HepG2 (cell line): ENCODE measurements around the gene CYP27B1. TPM values are rescaled to one million over a fixed set of nuclear protein-coding genes. Genes with fewer than 3 reads are reported as not detected.

Experiments used
- ATAC-seq: fragments of 200-7000 bp; cut with Tn5 transposase; 3 replicates; pipeline ENCODE4 v1.9.1; 2020; ENCODE audit warnings: mild to moderate bottlenecking, moderate library complexity
- BruUV-seq: library from RNA; stranded (reverse); fragments of 400-500 nt; replicated peaks from 2 replicates; lab custom pipeline; 2021; lab: Mats Ljungman, UMichigan
- CTCF ChIA-PET: fragments of 300-600 bp; formaldehyde crosslinking; extraction: SDS; loops from one replicate; lab custom pipeline; 2021; ENCODE audit warnings: low total read pairs, inconsistent platforms, low intra/inter-chr PET ratio; lab: Yijun Ruan, JAX
- POLR2A ChIA-PET: fragments of 350-600 bp; sonication (Branson Sonifier 250); formaldehyde crosslinking; loops from one replicate; lab custom pipeline; 2020; ENCODE audit warnings: antibody characterized with exemption, inconsistent platforms; lab: Yijun Ruan, JAX
- DNase-seq: peaks from one replicate; pipeline ENCODE4 v3.0.0-alpha.2; 2015; ENCODE audit warnings: low spot score
- FAIRE-seq: peaks from 3 replicates; lab custom pipeline; 2011; peaks lifted over from hg19 to GRCh38; lab: Jason Lieb, UNC
- H2AFZ ChIP-seq: one replicate; pipeline ENCODE4 v1.6.1; 2011; ENCODE audit warnings: low read length, inconsistent platforms
- H3K27ac ChIP-seq: fragments of 300-600 bp; 3 replicates; pipeline ENCODE4 v1.8.0; 2011; ENCODE audit warnings: mixed run types, mild to moderate bottlenecking, mixed read lengths, low read length, inconsistent platforms; ENCODE audit not compliant: insufficient read depth; ENCODE audit errors: extremely low read length
- H3K27me3 ChIP-seq, 2 experiments: fragments of 200-600 bp in 1 of 2; 2 replicates in 1 of 2; 3 replicates in 1 of 2; pipeline versions ENCODE4 v1.6.0 to v1.8.0; 2011; ENCODE audit warnings: low read length in 2 of 2, mild to moderate bottlenecking in 2 of 2, moderate library complexity in 2 of 2, inconsistent platforms in 1 of 2; ENCODE audit not compliant: insufficient read depth in 2 of 2, control insufficient read depth in 1 of 2
- H3K36me3 ChIP-seq, 2 experiments: fragments of 200-600 bp in 1 of 2; replicated peaks in 1 of 2; 2 replicates in 1 of 2; 3 replicates in 1 of 2; pipeline versions ENCODE4 v1.5.1 to v1.8.0; 2011; ENCODE audit warnings: low read length in 2 of 2, inconsistent platforms in 1 of 2; ENCODE audit not compliant: insufficient read depth in 2 of 2, control insufficient read depth in 1 of 2
- H3K4me1 ChIP-seq: 2 replicates; pipeline ENCODE4 v1.5.1; 2012; ENCODE audit warnings: low read length, inconsistent platforms; ENCODE audit not compliant: insufficient read depth
- H3K4me2 ChIP-seq: 2 replicates; pipeline ENCODE4 v1.6.0; 2011; ENCODE audit warnings: low read depth, low read length, inconsistent platforms
- H3K4me3 ChIP-seq, 3 experiments: fragments of 200-600 bp in 1 of 3; sonication (generic), shearing (Covaris generic) in 1 of 3; replicated peaks in 1 of 3; 2 replicates each; pipeline ENCODE4 v1.5.1; 2011 to 2016; ENCODE audit warnings: low read length in 3 of 3, inconsistent platforms in 2 of 3, low read depth in 2 of 3, mild to moderate bottlenecking in 2 of 3, control low read depth in 1 of 3, mixed read lengths in 1 of 3; ENCODE audit not compliant: insufficient read depth in 1 of 3
- H3K79me2 ChIP-seq: one replicate; pipeline ENCODE4 v1.6.1; 2011; ENCODE audit warnings: low read length, inconsistent platforms; ENCODE audit not compliant: insufficient read depth
- H3K9ac ChIP-seq: 2 replicates; pipeline ENCODE4 v1.6.0; 2011; ENCODE audit warnings: mild to moderate bottlenecking, low read depth, low read length, inconsistent platforms; ENCODE audit not compliant: insufficient read depth
- H3K9me3 ChIP-seq: 2 replicates; pipeline ENCODE4 v1.5.1; 2012; ENCODE audit warnings: mild to moderate bottlenecking, low read length
- H4K20me1 ChIP-seq: 2 replicates; pipeline ENCODE4 v1.6.0; 2011; ENCODE audit warnings: inconsistent platforms, mild to moderate bottlenecking, low read length, moderate library complexity; ENCODE audit not compliant: insufficient read depth
- ARHGAP35 ChIP-seq: sonication (generic); formaldehyde crosslinking; IDR thresholded peaks from 2 replicates; pipeline ENCODE4 v1.9.0; 2022; ENCODE audit warnings: mild to moderate bottlenecking, inconsistent platforms, moderate library complexity, missing genetic modification reagents, borderline replicate concordance
- ATF7-NPFF ChIP-seq: sonication (generic); formaldehyde crosslinking; IDR thresholded peaks from 2 replicates; pipeline ENCODE4 v1.8.1; 2023; ENCODE audit warnings: mild to moderate bottlenecking, low read depth, missing genetic modification reagents, moderate library complexity
- SMAD1 ChIP-seq: sonication (generic); formaldehyde crosslinking; IDR thresholded peaks from 2 replicates; pipeline ENCODE4 v1.4.0; 2020; ENCODE audit warnings: missing genetic modification reagents, low read depth, mild to moderate bottlenecking, borderline replicate concordance
- ZNF44 ChIP-seq: sonication (generic); formaldehyde crosslinking; IDR thresholded peaks from 2 replicates; pipeline ENCODE4 v1.5.1; 2020; ENCODE audit warnings: mild to moderate bottlenecking, missing genetic modification reagents
- WGBS: methylation state at CpG from one replicate; pipeline ENCODE4 v1.1.6; 2017; ENCODE audit warnings: low lambda C conversion rate; 5-methylcytosine and 5-hydroxymethylcytosine counted together
- in situ Hi-C: cut with HindIII; loops from 2 replicates; pipeline ENCODE4 v1.10.0; 2017; ENCODE audit warnings: low pct_unique_long_range_greater_than_20kb; ENCODE audit not compliant: extremely low pct_ligation_motif_present
- intact Hi-C: fragments of 100-400 bp; cut with micrococcal nuclease; formaldehyde crosslinking; loops from one replicate; pipeline ENCODE4 v1.10.0; 2022; ENCODE audit not compliant: unreplicated experiment
- polyA plus RNA-seq, 8 experiments: library from polyadenylated mRNA; depleted of rRNA in 3 of 8; stranded (reverse) in 7 of 8; unstranded in 1 of 8; fragments of >200 nt; fragmentation: Illumina TruSeq in 4 of 8; extraction: Trizol in 4 of 8; gene quantifications; 2 replicates each; pipeline versions ENCODE4 v1.2.1 to v1.2.3, GENCODE V29; 2011 to 2016; ENCODE audit warnings: low read depth in 4 of 8, missing spikeins in 1 of 8, mixed read lengths in 1 of 8; ENCODE audit not compliant: insufficient read depth in 1 of 8
- total RNA-seq, 5 experiments: library from RNA; depleted of rRNA; stranded (reverse); fragments of >200 nt; fragmentation: Illumina TruSeq; extraction: Trizol; gene quantifications; 2 replicates each; pipeline ENCODE4 v1.2.3, GENCODE V29; 2016; ENCODE audit warnings: low read depth in 1 of 5
- TF ChIP-seq, protein P1 (sequence below): sonication (generic); formaldehyde crosslinking; IDR thresholded peaks from 2 replicates; pipeline ENCODE4 v1.5.0; 2020; ENCODE audit warnings: missing genetic modification reagents

CYP27B1 gene
- total and polyA plus RNA-seq, 2 of the 13 experiments (the other 11 are each of a cell fraction or from before 2014, with no cell fraction given), result 2.3 to 3.0 TPM

DNA sequence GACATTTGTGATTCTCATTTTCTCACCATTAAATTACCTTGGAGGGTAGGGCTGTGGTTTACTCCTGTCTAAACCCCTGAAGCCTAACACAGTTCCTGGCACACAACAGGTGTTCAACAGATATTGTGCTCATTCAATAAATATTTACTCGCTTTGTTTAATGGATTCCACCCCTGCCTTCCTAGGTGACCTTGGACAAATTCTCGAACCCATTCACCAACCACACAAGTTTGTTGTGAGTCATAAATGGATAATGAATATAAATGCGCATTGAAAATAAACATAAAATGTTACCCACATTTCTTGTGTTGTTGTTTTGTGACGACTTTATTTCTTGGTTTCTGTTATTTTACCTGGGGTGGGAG, 15.3 kb upstream of the CYP27B1 start:
- Histone ChIP-seq H2AFZ (no peak overlapping the region), H3K4me3 (peak overlapping the region in 2 of 3 experiments; percentile 95 to 99; a peak in 2 of 6 replicates)
- CTCF ChIA-PET, result interaction anchor here (1.8 kb wide), 1 partner anchor 123 kb away, joined by 13 read pairs; no protein-coding TSS in a partner anchor

DNA sequence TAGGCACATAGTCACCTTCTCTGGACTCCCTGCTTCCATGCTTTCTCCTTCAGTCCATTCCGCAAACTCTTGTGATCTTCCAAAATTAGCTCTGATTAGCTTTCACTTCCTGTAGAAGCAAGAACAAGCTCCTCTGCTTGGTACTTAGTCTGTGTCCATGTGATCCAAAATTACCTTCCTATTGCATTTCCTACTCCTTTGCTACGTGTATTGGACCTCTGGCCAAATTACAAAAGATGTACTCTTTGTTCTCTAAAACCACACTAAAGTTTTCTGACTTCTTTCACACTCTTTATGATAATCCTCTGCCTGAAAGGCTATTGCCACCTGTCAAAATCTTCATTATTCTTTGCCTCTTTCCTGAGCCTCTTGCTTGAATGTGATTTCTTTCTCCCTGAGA, 14.9 kb upstream of the CYP27B1 start:
- Histone ChIP-seq H3K9me3 (no peaks in the 10 kb centered on the region), H3K79me2 (peaks cover 16% of the 10 kb centered on the region), H3K4me2 (no peak overlapping the region), H3K27me3 (no peaks in the 10 kb centered on the region; a peak in 1 of 5 replicates), H3K4me1 (peaks cover 17% of the 10 kb centered on the region), H3K9ac (no peak overlapping the region), H3K27ac (no peak overlapping the region), H4K20me1 (no peaks in the 10 kb centered on the region), H3K4me3 (no peak overlapping the region), H2AFZ (no peak overlapping the region), H3K36me3 (peaks cover 6 to 24% of the 10 kb centered on the region in 2 experiments)
- no peak for TF ChIP-seq ARHGAP35 (CRISPR knock-in tag)
- TF ChIP-seq ZNF44 (CRISPR knock-in tag), result 0 out of 2 replicates have a peak, but pooled peaks have one; percentile 4
- BruUV-seq, result no TSS peak
- intact Hi-C loops, result loop anchor here (1.0 kb wide), 2 partner anchors 10 to 124 kb away; partner anchors contain the start of genes EEF1AKMT3 and METTL1
- in situ Hi-C loops, result no loop called here
- no peak for FAIRE-seq
- ChIA-PET CTCF (interaction anchor here (1.8 kb wide), 1 partner anchor 123 kb away, joined by 13 read pairs; no protein-coding TSS in a partner anchor), POLR2A (interaction anchor here (0.9 kb wide), 1 partner anchor 10 kb away, joined by 3 read pairs; the partner anchor contains the start of genes EEF1AKMT3 and METTL1)
- 89% methylated on average over 2 of the region's 2 CpGs for WGBS
- no peak for ATAC-seq
- DNase-seq, result no peak

More for the DNA sequence above, 15.3 kb upstream of the CYP27B1 start:
- Histone ChIP-seq H4K20me1 (no peaks in the 10 kb centered on the region), H3K36me3 (peaks cover 7 to 29% of the 10 kb centered on the region in 2 experiments), H3K4me1 (peaks cover 17% of the 10 kb centered on the region), H3K79me2 (peaks cover 16% of the 10 kb centered on the region), H3K27me3 (no peaks in the 10 kb centered on the region; a peak in 1 of 5 replicates), H3K4me2 (peak overlapping the region; percentile 78), H3K9me3 (no peaks in the 10 kb centered on the region), H3K9ac (0 out of 2 replicates have a peak overlapping the region, but pooled peaks have one; percentile 87), H3K27ac (no peak overlapping the region)
- POLR2A ChIA-PET, result interaction anchor here (1.7 kb wide), 1 partner anchor 10 kb away, joined by 15 read pairs; the partner anchor contains the start of genes EEF1AKMT3 and METTL1
- DNase-seq, result no peak
- FAIRE-seq, result no peak
- in situ Hi-C loops, result no loop called here
- intact Hi-C loops, result loop anchor here (1.0 kb wide), 1 partner anchor 10 kb away; the partner anchor contains the start of genes EEF1AKMT3 and METTL1
- WGBS, result 15% methylated on average over 4 of the region's 4 CpGs
- ATAC-seq, result peak; percentile 37
- BruUV-seq, result no TSS peak
- TF ChIP-seq, protein P1, sequence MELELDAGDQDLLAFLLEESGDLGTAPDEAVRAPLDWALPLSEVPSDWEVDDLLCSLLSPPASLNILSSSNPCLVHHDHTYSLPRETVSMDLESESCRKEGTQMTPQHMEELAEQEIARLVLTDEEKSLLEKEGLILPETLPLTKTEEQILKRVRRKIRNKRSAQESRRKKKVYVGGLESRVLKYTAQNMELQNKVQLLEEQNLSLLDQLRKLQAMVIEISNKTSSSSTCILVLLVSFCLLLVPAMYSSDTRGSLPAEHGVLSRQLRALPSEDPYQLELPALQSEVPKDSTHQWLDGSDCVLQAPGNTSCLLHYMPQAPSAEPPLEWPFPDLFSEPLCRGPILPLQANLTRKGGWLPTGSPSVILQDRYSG (CRISPR knock-in tag), result 0 out of 2 replicates have a peak, but pooled peaks have one; percentile 5
- TF ChIP-seq ZNF44 (CRISPR knock-in tag) (0 out of 2 replicates have a peak, but pooled peaks have one; percentile 9), ATF7-NPFF (CRISPR knock-in tag) (no peak), SMAD1 (CRISPR knock-in tag) (no peak)
